Measurements from ENCODE around the gene PLCL1. TPM values are rescaled to one million over a fixed set of nuclear protein-coding genes. Genes with fewer than 3 reads are reported as not detected.

PLCL1 gene
- total and polyA plus RNA-seq, 2 donors from 2014 or later: 13.6 to 14.7 TPM

- H3K9ac ChIP-seq (ENCODE audit: low read length in 3 of 3): no peak overlapping the region
- intact Hi-C loops (cut with DNase I): no loop called here
- H3K27me3 ChIP-seq (ENCODE audit: control insufficient read depth, insufficient read depth, low read length): no peaks in the 10 kb centered on the region
- FAIRE-seq: no peak
- H3K9me3 ChIP-seq (ENCODE audit: control insufficient read depth in 2 of 3, insufficient read depth in 1 of 3, low read length in 3 of 3): no peaks in the 10 kb centered on the region
- no peak overlapping the region for H3K27ac ChIP-seq (ENCODE audit: low read depth in 2 of 2, low read length in 2 of 2)
- no peak for TF ChIP-seq CTCF (IDR thresholded peaks at IDR 0.05; ENCODE audit: borderline replicate concordance, extremely low read depth, insufficient read depth)
- no peak overlapping the region for H3K4me3 ChIP-seq (ENCODE audit: low read length in 3 of 3)
- H3K4me1 ChIP-seq (ENCODE audit: control insufficient read depth in 2 of 3, insufficient read depth in 2 of 3, low read depth in 1 of 3, low read length in 3 of 3): peaks cover 0 to 3% (median 0%) of the 10 kb centered on the region in 3 donors
- no peaks in the 10 kb centered on the region for H3K36me3 ChIP-seq (ENCODE audit: control insufficient read depth in 2 of 3, insufficient read depth in 3 of 3, low read length in 3 of 3)
- no peak for DNase-seq
Observed at GRCh38 chr2:197908990-197909776, 104.8 kb downstream of the PLCL1 start.

GRCh38 chr2:197911667-197912066, 107.3 kb downstream of the PLCL1 start:
- DNase-seq: peak in 3 of 5 donors; percentile 19 to 46 (median 42)
- Histone ChIP-seq H3K9ac (ENCODE audit: low read length in 3 of 3) (no peak overlapping the region), H3K9me3 (ENCODE audit: control insufficient read depth in 2 of 3, insufficient read depth in 1 of 3, low read length in 3 of 3) (no peaks in the 10 kb centered on the region), H3K4me3 (ENCODE audit: low read length in 3 of 3) (no peak overlapping the region), H3K27ac (ENCODE audit: low read depth in 2 of 2, low read length in 2 of 2) (no peak overlapping the region), H3K27me3 (ENCODE audit: control insufficient read depth, insufficient read depth, low read length) (no peaks in the 10 kb centered on the region), H3K36me3 (ENCODE audit: control insufficient read depth in 2 of 3, insufficient read depth in 3 of 3, low read length in 3 of 3) (no peaks in the 10 kb centered on the region), H3K4me1 (ENCODE audit: control insufficient read depth in 2 of 3, insufficient read depth in 2 of 3, low read depth in 1 of 3, low read length in 3 of 3) (peaks cover 0 to 9% (median 9%) of the 10 kb centered on the region in 3 donors)
- FAIRE-seq: peak; percentile 13
- no peak for TF ChIP-seq CTCF (IDR thresholded peaks at IDR 0.05; ENCODE audit: borderline replicate concordance, extremely low read depth, insufficient read depth)
- intact Hi-C loops (cut with DNase I): no loop called here

- H3K36me3 ChIP-seq (ENCODE audit: control insufficient read depth in 2 of 3, insufficient read depth in 3 of 3, low read length in 3 of 3): no peaks in the 10 kb centered on the region
- no peak for TF ChIP-seq CTCF (IDR thresholded peaks at IDR 0.05; ENCODE audit: borderline replicate concordance, extremely low read depth, insufficient read depth)
Observed at GRCh38 chr2:197913084-197913483, 108.7 kb downstream of the PLCL1 start.

More at GRCh38 chr2:197913084-197913483, 108.7 kb downstream of the PLCL1 start:
- intact Hi-C loops (cut with DNase I): no loop called here
- Histone ChIP-seq H3K4me3 (ENCODE audit: low read length in 3 of 3) (no peak overlapping the region), H3K9me3 (ENCODE audit: control insufficient read depth in 2 of 3, insufficient read depth in 1 of 3, low read length in 3 of 3) (no peaks in the 10 kb centered on the region), H3K9ac (ENCODE audit: low read length in 3 of 3) (no peak overlapping the region), H3K27me3 (ENCODE audit: control insufficient read depth, insufficient read depth, low read length) (no peaks in the 10 kb centered on the region), H3K27ac (ENCODE audit: low read depth in 2 of 2, low read length in 2 of 2) (no peak overlapping the region), H3K4me1 (ENCODE audit: control insufficient read depth in 2 of 3, insufficient read depth in 2 of 3, low read depth in 1 of 3, low read length in 3 of 3) (peaks cover 0 to 9% (median 9%) of the 10 kb centered on the region in 3 donors)
- no peak for FAIRE-seq
- DNase-seq: no peak

Measured in kidney (tissue), 14 donors.